Left kidney (tissue), 2 donors: Measurements from ENCODE around the gene ZMYND8. TPM values are rescaled to one million over a fixed set of nuclear protein-coding genes. Genes with fewer than 3 reads are reported as not detected.
"Not testable (repeated sequence)": the region's sequence is repeated elsewhere in the genome, so short reads cannot be mapped to it uniquely, and the experiment has no call there.

Source experiments
- DNase-seq: peaks from one replicate; pipeline ENCODE4 v3.0.0-alpha.2; 2013
- polyA plus RNA-seq: library from polyadenylated mRNA; unstranded; fragments of 120-200 nt; gene quantifications from one replicate; pipeline ENCODE4 v1.2.1, GENCODE V29; 2013; ENCODE audit not compliant: insufficient read length

Gene ZMYND8
- polyA plus RNA-seq, 1 donor: 48.0 TPM

DNA sequence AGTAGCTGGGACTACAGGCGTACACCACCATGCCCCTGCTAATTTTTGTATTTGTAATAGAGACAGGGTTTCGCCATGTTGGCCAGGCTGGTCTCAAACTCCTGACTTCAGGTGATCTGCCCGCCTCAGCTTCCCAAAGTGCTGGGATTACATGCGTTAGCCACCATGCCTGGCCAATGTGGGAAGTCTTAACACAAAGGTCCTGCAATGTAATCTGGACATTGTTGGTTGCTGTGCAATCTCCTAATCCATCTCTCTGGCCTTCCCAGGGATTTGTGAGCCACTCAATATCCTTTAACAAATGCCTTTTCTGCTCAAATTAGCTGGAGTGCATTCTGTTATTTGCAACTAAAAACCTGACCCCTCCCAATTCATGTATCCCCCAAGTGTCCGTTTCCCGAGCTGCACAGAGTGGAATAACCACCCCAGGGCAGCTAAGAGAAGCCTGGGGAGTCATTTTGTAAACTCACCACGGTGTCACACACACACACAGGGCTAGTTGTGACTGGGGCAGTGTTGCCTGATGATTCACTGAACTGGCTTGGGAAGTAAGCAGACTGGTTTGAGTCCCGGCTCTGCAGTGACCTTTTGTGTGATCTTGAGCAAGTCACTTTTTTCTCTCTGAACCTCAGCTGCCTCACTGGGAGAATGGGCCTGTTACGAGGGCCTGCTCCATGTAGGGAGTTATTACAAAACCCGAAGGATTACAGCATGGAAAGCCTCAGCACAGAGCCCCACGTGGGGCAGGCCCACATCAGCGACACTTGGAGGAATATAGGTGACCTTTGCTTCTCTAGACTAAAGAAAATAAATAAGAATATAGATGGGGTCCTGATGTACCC, 152.3 kb downstream of the ZMYND8 start:
- no peak for DNase-seq

DNA sequence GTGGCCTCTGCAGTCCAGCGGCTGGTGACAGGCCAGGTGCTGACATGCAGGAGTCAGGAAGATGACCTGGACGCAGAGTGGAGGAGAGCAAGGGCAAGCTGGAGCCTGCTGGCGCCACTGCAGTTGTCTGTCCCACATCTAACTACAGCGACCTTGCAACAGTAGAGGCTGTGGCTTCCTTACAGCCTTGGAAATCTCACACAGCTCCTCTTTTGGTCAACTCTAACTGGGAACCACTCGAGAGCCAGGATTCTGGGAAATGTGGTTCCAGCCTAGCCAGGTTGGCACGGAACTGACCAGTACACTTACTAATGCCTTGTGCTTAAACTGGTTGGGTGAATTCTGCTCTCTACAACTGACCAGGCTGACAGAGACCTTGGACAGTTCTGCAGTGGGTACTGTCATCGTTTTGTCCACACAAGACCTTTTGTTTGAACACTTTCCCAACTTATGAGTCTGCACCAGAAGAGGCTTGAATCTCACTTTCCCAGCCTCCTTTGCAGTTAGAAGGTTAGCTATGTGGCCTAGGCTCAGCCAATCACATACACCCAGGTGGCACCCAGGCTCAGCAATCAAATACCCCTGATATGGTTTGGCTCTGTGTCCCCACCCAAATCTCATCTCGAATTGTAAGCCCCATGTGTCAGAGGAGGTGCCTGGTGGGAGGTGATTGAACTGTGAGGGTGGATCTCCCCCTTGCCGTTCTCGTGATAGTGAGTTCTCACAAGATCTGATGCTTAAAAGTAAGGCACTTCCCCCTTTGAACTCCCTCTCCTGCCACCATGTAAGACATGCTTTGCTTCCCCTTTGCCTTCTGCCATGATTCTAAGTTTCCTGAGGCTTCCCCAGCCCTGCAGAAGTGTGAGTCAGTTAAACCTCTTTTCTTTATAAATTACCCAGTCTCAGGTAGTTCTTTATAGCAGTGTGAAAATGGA, 153.5 kb downstream of the ZMYND8 start:
- DNase-seq: no peak

DNA sequence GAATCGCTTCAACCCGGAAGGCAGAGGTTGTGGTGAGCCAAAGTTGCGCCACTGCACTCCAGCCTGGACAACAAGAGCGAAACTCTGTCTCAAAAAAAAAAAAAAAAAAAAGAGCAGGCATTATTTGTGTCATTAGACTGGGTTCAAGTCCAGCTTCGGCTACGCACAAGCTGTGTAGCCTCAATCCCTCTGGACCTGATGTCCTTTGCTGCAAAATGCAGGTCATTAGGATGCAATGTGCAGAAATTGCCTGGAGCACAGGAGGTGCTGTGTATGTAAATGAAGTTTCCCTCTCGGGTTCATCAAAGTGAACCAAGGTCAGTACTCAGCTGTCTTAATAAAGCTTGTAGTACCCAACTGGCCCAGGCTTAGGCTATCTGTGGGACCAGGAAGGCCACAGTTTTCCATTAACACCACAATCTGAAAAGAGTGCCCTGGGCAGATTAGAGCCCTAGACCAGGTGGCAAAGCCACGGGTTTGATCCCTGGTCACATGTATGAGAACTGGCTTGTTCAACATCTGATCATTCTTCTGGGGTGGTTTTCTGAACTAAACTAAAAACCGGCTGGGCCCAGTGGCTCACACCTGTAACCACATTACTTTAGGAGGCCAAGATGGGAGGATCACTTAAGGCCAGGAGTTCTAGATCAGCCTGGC, 155.3 kb downstream of the ZMYND8 start:
- no peak for DNase-seq

DNA sequence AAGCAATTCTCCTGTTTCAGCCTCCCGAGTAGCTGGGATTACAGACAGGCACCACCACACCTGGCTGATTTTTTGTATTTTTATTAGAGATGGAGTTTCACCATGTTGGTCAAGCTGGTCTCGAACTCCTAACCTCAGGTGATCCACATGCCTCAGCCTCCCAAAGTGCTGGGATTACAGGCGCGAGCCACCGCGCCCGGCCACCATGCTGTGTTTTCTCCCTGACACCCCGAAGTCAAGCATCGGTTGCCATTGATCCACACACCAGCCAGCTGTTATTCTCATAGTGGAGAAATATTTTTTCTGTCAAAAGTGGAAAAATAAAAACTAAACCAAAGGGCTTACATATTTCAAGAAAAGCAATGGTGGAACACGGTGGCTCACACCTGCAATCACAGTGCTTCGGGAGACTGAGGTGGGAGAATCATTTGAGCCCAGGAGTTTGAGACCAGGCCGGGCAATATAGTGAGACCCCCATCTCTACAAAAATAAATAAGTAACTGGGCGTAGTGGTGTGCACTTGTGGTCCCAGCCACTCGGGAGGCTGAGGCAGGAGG, 157.4 kb downstream of the ZMYND8 start:
- no peak for DNase-seq

DNA sequence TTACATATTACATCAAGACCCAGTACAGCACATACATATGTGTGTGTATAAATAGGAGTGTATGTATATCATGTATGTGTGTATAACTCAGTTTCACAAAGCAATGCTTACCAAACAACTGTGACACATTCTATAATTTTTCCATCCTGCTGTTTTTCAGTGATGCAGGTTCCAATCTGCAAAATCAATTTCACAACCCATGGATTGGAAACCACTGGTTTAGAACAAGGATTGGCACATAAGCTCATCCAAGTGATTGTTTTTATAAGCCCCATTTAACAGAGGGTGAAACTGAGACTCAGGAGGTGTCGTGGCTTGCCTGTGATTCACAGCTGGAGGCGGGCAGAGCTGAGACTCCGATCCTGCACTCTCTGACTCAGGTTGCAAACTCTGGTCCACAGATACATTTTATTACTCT, 158.2 kb downstream of the ZMYND8 start:
- no peak for DNase-seq

DNA sequence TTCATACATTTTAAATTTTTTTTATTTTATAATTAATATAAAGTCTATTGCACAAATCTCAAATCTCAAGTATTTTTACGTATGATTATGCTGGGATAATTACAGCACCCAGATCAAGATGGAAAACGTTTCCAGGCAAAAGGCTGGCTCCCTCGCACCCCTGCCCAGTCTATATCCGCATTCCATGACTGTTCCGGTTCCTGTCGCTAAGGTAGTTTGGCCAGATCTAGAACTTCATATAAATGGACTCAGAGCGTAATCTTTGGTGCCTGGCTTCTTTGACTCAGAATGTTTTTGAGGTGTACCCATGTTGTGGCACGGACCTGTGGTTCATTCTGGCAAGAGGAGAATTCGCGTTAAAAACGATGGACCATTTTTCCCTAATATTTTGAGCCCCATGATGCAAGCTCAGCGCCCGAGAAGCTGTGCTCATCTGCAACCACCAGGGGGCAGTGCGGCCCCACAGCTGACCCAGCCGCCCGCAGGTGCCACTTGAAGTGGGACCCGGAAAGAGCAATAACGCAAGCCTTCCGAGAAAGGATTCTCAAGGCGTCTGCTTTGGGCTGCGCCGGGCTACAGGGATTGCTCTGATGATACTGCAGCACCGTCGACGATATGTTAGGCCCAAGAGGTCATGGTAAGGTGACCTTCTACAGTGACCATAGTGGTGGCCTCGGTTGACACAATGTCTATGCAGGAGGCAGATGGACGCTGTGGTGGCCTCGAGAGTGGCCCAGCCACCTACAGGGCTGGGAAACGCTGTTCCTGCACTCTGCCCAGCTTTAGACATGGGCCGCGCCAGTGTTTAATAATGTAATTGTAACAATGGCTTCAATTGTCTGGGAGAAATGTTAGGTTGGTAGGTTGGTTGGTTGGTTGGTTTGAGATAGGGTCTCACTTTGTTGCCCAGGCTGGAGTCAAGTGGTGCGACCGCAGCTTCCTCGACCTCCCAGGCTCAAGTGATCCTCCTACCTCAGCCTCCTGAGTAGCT, 160.1 kb downstream of the ZMYND8 start:
- peak; percentile 31 for DNase-seq

DNA sequence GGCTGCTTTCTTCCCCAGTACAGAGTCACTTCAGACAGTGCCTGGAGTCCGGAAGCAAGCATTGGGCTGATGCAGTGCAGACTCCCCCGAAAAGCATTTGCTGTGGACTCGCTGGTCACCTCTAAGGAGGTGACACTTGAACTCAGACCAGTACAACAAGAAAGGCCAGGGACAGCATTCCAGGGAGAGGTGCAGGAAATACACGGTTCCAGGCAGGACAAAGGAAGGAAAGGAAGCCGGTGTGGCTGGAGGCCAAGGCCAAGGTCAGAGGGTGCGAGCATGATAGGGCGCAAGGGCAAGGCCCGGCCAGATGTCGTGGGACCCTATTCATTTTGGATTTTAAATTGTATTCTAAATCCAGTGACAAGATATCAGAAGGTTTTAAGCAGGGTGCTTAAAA, 160.9 kb downstream of the ZMYND8 start:
- DNase-seq: no peak

DNA sequence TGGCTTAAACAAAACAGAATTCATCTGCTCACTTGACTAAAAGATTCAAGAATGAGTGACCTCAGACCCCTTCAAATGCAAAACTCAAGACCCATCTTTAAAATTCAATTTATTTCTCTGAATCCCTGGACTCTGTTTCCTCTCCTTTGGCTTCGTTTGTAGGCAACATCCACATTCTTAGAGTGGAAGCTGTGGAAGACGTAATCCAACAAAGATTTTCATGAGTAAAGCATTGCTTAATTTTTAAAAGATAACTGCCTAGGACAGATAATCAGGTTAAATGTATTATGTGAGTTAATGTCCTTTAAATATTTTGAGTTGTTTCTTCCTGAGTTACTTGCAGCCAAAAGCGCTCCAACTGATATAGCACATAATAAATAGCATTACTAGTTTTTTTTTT, 164.5 kb downstream of the ZMYND8 start:
- DNase-seq: no peak

DNA sequence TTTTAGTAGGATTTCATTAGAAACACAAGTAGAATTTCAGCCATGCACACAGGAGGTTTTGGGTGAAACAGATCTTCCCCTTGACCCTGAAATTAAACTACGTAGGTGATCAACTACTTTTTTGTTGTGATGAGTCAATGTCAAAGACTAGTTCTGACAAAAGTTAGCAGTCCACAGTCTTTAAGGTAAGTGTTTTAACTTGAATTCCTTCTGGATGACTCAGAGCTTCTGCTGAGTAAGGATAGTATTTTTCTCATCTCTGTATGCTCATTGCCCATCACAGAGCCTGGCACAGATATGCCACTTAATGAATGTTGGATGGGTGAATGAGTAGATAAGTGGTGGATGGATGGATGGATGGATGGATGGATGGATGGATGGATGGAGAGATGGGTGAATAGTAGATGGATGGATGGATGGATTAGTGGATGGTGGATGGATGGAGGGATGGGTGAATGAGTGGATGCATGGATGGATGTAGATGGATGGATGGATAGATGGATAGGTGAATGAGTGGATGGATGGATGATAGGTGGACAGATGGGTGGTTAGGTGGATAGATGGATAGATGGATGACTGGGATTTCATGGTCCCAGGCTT, 165.3 kb downstream of the ZMYND8 start:
- no peak for DNase-seq

DNA sequence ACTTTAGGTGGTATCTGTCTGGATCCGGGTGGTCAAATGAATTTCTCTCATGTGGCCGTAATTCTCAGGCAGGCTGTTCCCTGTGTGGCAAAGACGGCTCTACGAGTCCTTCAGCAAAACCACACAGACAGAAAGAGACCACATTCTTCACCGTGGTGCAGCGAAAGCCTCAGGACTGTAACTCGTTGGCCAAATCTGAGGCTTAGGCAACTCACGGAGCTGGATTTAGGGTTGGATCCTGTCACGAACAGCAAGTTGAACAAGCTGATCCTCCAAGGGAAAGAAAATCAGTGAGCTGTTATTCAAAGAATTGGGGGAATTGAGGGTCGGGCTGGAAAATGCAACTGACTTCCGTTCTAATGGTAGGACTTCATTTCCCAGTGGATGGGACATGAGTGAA, 167.4 kb downstream of the ZMYND8 start:
- no peak for DNase-seq

DNA sequence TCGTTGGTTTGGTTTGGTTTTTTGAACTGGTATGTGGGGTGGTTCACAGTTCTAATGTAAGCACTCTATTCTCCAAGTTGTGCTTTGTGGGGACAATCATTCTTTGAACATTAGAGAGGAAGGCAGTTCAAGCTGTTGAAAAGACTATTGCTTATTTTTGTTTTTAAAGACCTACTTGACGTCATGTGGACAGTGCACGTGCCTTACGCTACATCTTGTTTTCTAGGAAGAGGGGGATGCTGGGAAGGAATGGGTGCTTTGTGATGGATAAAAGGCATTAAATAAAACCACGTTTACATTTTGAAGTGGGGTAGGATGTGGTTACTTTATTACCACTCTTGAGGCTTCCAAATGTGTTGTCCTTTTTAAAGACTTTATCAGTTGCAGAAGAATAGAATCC, 168.0 kb downstream of the ZMYND8 start:
- DNase-seq: no peak

DNA sequence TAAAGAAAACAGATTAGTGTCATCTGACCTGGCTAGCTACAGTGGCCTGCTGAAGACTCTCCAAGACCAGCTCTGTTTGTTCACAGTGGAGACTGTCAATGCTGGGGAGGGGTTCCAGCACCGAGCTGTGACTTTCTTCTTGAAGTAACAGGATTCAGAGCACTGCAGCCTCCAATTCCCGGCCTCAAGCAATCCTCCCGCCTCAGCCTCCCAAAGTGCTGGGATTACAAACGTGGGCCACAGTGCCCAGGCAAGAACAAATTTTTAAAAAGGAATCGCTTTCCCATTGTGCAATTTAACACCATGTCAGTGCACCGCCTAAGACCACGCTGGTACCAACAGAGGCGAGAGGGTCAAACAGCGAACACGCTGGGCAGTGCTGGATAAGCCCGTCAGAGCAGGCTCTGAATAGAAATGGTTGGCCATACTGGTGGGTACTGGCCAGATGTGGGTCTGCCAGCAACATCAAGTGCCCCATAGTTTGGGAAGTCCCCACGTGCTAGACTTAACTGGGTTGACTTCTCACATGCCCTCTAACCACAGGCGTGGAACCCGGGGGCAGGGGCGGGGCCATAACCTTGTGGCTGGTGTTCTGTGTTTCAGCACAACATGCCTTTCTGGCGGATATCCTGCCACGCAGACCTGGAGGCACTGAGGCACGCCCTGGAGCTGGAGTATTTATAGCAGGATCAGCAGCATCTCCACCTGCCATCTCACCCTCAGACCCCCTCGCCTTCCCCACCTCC, 168.9 kb downstream of the ZMYND8 start:
- no peak for DNase-seq

DNA sequence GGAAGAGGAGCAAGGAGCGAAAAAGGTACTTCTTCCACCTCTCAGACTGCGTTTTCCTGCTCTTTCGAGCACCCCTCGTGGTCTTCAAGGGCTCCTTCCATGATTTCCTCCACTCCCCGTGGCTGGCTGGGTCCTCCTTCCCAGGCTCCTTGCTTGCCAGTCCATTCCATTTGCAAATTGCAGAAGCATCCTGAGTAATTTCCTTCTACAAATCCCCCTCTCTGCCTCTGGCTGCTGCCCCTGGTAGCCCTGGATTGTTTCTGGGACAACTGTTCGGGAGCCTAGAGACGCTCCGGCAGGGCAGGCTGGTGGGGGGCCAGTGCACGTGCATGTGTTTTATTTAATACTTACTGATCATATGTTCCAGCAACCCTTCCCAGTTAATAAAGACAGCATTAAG, 173.1 kb downstream of the ZMYND8 start:
- DNase-seq: no peak

DNA sequence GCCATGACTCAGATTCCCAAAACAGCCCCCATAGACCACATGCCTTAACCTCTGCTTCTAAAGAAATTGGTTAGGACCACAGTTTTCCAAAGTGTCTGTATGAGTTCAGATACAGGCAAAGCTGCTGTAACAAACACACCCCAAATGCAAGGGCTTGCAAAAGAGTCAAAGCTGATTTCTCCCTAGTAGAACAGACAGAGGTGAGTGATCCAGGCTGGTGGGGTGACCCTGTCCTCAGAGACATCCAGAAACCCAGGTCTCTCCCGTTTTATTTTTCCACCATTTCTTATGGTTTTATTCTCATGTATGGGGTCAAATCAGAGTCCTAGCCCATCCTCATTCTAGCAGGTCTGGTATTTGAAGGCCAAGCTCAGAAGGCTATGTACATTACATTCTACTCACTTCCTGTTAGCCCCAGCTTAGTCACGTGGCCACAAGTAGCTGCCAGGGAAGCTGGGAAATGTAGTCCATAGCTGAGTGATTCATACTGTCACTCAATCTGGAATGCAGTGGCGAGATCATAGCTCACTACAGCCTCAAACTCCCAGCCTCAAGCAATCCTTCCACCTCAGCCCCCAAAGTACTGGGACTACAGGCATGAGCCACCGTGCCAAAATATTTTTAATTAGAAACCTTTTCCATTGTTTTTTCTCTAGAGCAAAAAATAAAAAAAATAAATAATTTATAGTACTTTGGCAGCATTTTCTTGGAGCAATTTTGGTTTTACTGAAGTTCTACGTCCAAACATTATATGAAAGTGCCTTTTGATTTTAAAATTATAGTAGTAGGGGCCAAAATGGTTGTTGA, 175.2 kb downstream of the ZMYND8 start:
- DNase-seq: no peak

DNA sequence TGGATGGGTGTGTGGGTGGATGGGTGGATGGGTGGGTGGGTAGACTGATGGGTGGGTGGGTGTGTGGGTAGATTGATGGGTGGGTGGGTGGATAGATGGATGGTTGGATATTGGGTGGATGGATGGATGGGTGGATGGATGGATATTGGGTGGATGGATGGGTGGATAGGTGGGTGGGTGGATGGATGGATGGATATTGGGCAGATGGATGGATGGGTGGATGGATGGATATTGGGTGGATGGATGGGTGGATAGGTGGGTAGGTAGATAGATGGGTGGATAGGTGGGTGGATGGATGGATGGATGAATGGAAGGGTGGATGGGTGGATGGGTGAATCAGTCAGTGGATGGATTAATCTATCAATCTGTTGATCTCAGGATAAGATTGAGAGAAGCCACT, 177.2 kb downstream of the ZMYND8 start:
- DNase-seq: no peak

DNA sequence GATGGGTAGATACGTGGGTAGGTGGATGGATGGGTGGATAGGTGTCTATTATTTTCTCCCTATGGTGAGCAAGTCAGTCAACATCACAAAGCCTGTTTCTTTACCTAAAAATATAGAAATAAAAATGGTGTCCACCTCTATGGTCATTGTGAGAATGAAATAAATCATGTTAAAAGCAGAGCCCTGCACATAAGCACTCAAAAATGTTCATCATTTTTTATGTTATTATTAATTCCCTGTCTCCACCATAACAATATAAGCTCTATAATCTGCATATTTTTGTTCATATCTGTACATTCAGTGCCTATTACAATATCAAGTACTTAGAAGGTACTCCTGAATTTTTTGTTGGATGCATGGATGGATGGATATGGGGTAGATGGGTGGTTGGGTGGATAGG, 177.6 kb downstream of the ZMYND8 start:
- no peak for DNase-seq

DNA sequence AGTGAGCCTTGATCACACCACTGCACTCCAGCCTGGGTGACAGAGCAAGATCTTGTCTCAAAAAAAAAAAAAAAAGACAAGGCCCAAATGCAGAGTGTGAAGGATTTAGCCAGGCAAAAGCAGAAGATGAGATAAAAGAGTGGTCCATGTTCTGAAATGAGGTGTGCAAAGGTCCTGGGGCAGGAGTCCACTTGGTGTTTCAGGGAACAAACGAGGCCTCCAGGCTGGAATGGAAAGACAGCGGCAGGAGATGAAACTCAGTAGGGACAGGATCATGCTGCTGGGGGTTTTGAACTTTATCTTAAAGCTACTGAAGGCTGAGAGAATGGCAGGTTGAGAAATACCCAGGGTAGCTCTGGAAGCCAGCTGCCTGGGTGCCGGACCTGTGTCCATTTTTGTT, 178.2 kb downstream of the ZMYND8 start:
- no peak for DNase-seq

DNA sequence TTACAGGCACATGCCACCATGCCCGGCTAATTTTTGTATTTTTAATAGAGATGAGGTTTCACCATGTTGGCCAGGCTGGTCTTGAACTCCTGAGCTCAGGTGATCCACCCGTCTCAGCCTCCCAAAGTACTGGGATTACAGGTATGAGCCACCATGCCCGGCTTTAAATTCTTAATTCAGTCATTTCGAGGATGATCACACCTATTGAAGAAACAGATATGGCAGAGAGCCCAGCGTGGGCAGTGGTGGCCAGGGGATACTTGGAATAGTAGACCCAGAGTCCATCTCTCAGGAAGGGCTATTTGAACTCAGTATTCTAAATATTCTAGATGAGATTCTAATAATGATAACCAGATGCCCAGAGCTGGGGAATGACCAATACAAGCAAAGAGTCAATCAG, 180.3 kb downstream of the ZMYND8 start:
- not testable (repeated sequence) for DNase-seq

DNA sequence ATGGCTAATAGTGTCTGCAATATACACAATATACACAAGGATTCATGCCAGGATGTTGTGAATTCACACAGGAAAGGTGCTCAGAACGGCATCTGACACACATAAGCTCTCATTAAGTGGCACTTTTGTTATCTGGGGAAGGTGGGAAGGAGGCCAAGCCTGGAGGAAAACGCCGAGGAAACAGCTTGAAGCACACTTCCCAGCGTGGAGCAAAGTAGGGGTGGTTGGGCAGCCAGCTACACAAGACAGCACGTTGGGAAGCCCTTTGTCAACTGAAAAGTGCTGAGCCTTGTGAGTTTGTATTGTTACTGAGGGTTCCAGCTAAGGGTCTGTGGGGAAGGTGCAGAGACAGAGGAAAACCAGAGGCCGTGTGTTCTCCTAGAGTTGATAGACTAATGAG, 181.0 kb downstream of the ZMYND8 start:
- DNase-seq: no peak
